ENCODE measurements around the gene MBNL1. TPM values are rescaled to one million over a fixed set of nuclear protein-coding genes. Genes with fewer than 3 reads are reported as not detected.

Gene MBNL1
- total RNA-seq, result 229 TPM
- long read RNA-seq, full-length matches to known transcripts, result 59 of 214 reads
- long read RNA-seq, partial matches to known transcripts, result 57 of 214 reads
- long read RNA-seq, other reads (novel, unspliced or antisense), result 98 of 214 reads

GRCh38 chr3:152268555-152269055 is at the start of gene MBNL1:
Gene MBNL1, plus strand, starts transcription at chr3:152268929. Its CDS starts 31,265 bp downstream, at chr3:152300194.
- ATAC-seq, result peak; percentile 85

GRCh38 chr3:152219216-152219615 is 49.5 kb upstream of the MBNL1 start:
- no peak for TF ChIP-seq CTCF (IDR thresholded peaks at IDR 0.05)
- no peaks in the 10 kb centered on the region for H3K36me3 ChIP-seq
- H3K27me3 ChIP-seq, result no peaks in the 10 kb centered on the region
- DNase-seq (no peak), ATAC-seq (no peak)
- H3K4me1 ChIP-seq, result peaks cover 37% of the 10 kb centered on the region
- H3K4me3 ChIP-seq, result no peak overlapping the region
- H3K9me3 ChIP-seq, result no peaks in the 10 kb centered on the region
- H3K27ac ChIP-seq, result no peak overlapping the region
- intact Hi-C loops (cut with DNase I), result no loop called here

More at GRCh38 chr3:152268555-152269055, at the start of gene MBNL1:
- no peaks in the 10 kb centered on the region for H3K9me3 ChIP-seq
- peak within 1 kb of the TSS; percentile 98 for H3K27ac ChIP-seq
- H3K27me3 ChIP-seq, result no peaks in the 10 kb centered on the region
- intact Hi-C loops (cut with DNase I), result no loop called here
- no peak for TF ChIP-seq CTCF (IDR thresholded peaks at IDR 0.05)
- H3K4me1 ChIP-seq, result peaks cover 33% of the 10 kb centered on the region
- H3K36me3 ChIP-seq, result no peaks in the 10 kb centered on the region
- peak within 1 kb of the TSS; percentile 89 for H3K4me3 ChIP-seq
- peak; percentile 91 for DNase-seq

GRCh38 chr3:152219769-152220255 is 48.9 kb upstream of the MBNL1 start:
- intact Hi-C loops (cut with DNase I), result no loop called here
- no peaks in the 10 kb centered on the region for H3K36me3 ChIP-seq
- peaks cover 39% of the 10 kb centered on the region for H3K4me1 ChIP-seq
- no peak overlapping the region for H3K4me3 ChIP-seq
- no peaks in the 10 kb centered on the region for H3K27me3 ChIP-seq
- no peak for TF ChIP-seq CTCF (IDR thresholded peaks at IDR 0.05)
- no peaks in the 10 kb centered on the region for H3K9me3 ChIP-seq
- DNase-seq, result no peak
- no peak overlapping the region for H3K27ac ChIP-seq
- no peak for ATAC-seq

GRCh38 chr3:152222327-152222726 is 46.4 kb upstream of the MBNL1 start:
- H3K4me3 ChIP-seq, result no peak overlapping the region
- intact Hi-C loops (cut with DNase I), result no loop called here
- peaks cover 39% of the 10 kb centered on the region for H3K4me1 ChIP-seq

GRCh38 chr3:152225201-152225600 is 43.5 kb upstream of the MBNL1 start:
- Histone ChIP-seq H3K4me3 (no peak overlapping the region), H3K36me3 (no peaks in the 10 kb centered on the region), H3K4me1 (peaks cover 29% of the 10 kb centered on the region), H3K9me3 (no peaks in the 10 kb centered on the region), H3K27me3 (no peaks in the 10 kb centered on the region), H3K27ac (no peak overlapping the region)
- no peak for ATAC-seq
- no peak for TF ChIP-seq CTCF (IDR thresholded peaks at IDR 0.05)
- no peak for DNase-seq
- intact Hi-C loops (cut with DNase I), result no loop called here

More at GRCh38 chr3:152222327-152222726, 46.4 kb upstream of the MBNL1 start:
- DNase-seq, result no peak
- TF ChIP-seq CTCF (IDR thresholded peaks at IDR 0.05), result no peak
- H3K36me3 ChIP-seq, result no peaks in the 10 kb centered on the region
- H3K9me3 ChIP-seq, result no peaks in the 10 kb centered on the region
- H3K27ac ChIP-seq, result peak overlapping the region; percentile 67
- ATAC-seq, result peak; percentile 70
- H3K27me3 ChIP-seq, result no peaks in the 10 kb centered on the region

Data from upper lobe of right lung (tissue), 1 donor.